Amygdala (tissue), 56 donors: Measurements from ENCODE around the gene MPPE1.

Experiments used
- DNase-seq, 56 donors: peaks; one replicate each; lab custom pipeline; 2025; lab: John Stamatoyannopoulos, UW

MPPE1 gene

GRCh38 chr18:11887328-11888128, 20.6 kb downstream of the MPPE1 start:
- no peak for DNase-seq

DNA sequence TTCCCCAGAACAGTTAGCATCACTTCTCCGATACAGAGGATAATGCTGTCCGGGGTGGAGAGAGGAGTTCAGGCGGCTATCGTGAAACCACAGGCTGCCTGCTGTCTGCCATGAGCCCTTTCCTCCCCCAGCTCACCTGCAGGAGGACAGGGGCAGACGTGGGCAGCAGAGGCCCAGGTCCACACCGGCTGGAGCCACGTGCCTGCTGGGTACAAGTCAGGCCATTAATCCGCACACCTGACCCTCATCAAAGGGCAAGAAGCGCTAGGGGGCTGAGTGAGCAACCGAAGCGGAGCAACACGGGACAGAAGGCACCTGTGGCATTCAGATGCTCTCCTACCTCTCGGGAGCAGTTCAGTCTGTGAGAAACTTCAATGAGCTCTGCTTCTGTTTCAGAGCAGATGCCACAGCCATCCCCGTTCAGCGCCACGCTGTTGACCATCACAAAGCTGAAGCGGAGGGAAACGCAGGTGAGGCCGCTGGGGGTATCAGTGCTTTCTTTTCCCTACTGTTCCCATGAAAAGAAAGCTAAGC, 21.5 kb downstream of the MPPE1 start:
- DNase-seq: no peak

DNA sequence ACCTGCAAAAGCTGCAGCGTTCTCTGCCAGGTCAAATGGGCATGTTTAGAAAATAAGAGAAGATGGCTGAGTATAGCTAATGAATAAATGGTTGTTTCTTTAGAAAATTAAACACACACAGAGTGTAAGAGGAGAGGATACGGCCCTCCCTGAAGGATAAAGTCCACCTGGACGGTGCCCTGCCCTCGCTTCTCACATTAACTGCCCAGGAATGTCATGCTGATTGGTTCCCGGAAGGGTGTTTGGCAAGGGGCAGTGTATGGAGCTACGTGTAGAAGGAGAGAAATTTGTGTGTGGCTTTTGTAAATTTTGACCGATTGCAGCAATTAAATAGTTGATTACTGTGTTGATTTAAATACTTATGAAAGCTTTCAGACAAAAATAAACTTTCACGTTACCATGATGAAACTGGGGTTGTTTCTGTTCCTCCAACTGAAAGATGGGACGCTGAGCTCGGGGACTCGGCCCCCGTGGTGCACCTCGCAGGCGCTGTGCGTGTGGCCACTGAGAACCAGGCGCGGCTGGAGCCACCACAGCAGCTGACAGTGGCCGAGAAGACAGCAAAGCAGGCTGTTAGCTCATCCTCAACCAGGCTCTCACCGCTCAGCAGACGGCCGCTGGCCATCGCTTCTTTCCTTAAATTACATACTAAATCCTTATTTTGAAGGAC, 22.7 kb downstream of the MPPE1 start:
- DNase-seq: peak in 19 of 56 donors; percentile 5 to 55 (median 19)

GRCh38 chr18:11884396-11885030, 23.6 kb downstream of the MPPE1 start:
- DNase-seq: no peak

- no peak for DNase-seq
Observed at GRCh38 chr18:11883153-11883552, 25.0 kb downstream of the MPPE1 start.

DNA sequence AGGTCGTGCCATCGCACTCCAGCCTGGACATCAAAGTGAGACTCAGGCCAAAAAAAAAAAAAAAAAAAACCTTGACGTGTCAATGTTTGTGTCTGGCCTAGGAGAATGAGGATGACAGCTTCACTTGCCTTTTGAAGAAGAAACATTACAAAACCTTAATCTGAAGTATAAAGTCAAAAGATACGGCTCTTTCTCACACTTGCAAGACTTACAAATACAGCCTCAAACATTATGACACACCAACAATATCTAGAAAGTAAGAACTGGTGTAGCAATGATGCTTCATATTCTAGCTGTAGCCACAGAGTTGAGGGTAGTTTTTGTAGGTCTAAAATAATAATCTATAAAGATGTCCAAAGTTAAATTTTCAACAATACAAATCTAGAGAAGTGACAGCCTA, 25.5 kb downstream of the MPPE1 start:
- DNase-seq: no peak

- DNase-seq: no peak
Observed at GRCh38 chr18:11880586-11881304, 27.4 kb downstream of the MPPE1 start.

GRCh38 chr18:11877497-11878135, 30.5 kb downstream of the MPPE1 start:
- DNase-seq: no peak

DNA sequence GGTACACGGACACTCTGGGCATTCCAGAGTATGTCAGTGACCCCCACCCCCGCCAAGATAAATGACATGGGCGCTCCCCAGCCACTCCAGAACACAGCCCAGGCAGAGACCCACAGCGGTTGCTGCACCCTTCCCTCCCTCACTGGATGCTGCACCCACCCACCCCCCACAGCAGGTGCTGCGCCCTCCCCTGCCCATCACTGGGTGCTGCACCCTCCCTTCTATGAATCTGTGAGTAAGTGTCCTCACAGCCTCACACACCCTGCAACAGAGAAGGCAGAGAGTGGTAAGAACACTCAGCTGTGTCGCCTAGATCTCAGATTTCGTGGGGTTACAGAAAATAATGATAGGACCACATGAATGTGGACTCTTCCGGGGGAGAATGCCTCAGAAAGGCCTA, 33.4 kb downstream of the MPPE1 start:
- no peak for DNase-seq

- no peak for DNase-seq
Observed at GRCh38 chr18:11873670-11874340, 34.3 kb downstream of the MPPE1 start.

DNA sequence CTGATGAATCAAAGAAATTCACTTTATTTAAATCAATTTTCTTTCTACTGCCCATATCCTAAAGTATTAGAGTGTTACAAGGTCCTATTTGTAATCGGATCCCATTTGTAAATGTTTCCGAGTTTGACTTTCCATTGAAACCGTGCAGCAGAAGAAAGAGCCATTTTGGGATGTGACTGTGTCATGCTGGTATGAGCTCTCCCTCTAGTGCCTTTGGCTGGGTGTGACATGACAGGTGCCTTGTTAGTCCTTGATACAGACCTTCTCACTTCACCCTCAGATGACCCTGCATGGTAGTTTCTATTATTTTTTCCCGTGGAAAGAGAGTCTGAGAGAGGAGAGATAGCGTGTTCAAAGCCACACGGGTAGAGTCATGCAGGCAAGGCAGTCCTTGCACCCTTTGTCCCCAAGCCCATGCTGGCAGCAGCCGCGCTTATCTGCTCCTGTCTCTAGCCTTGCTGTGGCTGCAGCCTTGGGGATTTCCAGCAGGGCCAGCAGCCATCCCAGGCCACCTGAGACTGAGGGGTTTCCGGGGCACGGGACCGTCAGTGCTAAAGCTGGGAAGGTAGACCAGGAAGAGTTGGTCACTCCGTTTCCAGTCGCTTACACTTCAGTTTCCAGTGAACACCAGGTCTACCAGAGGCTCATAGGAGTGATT, 35.5 kb downstream of the MPPE1 start:
- peak in 1 of 56 donors; percentile 21 for DNase-seq

- no peak for DNase-seq
Observed at GRCh38 chr18:11871501-11871900, 36.6 kb downstream of the MPPE1 start.

GRCh38 chr18:11868230-11868629, 39.9 kb downstream of the MPPE1 start:
- DNase-seq: no peak

DNA sequence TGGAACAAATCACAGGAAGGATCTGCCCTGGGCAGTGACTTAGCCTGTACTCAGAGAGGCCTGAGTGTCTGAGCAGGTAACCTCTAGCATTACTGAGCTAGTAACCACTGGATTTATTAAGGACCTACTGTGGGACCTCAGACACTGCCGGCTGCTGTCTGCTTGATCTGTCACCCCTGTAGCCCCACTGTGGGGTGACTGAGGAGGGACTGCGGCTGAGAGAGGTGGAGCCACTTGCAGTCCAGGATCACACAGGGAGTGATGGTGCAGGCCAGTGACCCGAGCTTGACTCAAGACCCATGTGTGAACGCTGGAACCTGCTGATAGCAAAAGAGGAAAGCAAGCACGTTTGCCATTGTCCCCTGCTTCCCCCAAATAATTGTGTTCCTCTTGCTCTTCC, 41.4 kb downstream of the MPPE1 start:
- no peak for DNase-seq

- no peak for DNase-seq
Observed at GRCh38 chr18:11866329-11866728, 41.8 kb downstream of the MPPE1 start.

GRCh38 chr18:11865071-11865470, 43.0 kb downstream of the MPPE1 start:
- DNase-seq: no peak

DNA sequence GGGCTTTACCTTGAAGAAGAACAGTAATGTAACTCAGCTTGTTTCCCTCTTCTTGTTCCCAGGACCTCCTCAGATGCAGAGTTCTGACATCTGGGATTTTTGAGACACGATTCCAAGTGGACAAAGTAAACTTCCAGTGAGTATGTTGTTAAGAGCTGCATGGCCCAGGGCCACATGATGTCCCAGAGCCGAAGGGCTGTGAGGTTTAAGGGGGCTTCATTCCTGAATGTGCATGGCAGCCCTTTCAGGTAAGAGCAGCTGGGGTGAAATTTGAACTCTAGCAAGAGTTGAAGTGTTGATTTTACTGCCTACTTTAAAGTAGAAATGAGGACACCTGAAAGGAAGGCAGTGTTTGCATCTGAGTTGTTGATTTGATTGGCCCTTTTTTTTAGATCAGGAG, 43.6 kb downstream of the MPPE1 start:
- no peak for DNase-seq

DNA sequence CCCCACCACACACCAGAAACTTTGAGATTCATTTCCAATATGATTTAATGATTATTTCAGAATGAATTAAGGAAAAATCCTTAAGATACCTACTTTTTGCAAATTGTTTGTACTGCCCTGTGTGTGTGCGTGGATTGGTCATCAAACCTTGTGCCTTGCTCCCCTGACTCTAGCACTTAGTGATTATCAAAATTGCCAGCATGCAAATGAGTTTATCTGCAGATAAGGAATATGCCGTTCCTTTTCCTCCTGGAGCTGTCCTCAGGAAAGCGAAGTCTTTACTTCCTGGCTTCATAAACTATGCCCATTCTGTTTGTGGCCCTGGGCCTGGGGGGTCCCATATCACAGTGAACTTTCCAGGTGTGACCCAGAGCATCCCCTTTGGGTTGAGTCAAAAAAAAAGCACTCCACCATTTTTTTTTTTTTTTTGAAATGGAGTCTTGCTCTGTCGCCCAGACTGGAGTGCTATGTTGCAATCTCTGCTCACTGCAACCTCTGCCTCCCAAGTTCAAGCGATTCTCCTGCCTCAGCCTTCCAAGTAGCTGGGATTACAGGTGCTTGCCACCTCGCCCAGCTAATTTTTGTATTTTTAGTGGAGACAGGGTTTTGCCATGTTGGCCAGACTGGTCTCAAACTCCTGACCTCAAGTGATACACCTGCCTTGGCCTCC, 45.5 kb downstream of the MPPE1 start:
- no peak for DNase-seq
